Inflammatory macrophage treated with lipopolysaccharide for 1 hour (primary cell): ENCODE results near the gene KCNT1.
"Not testable (repeated sequence)": the region's sequence is repeated elsewhere in the genome, so short reads cannot be mapped to it uniquely, and the experiment has no call there.

Experiments
- DNase-seq, 2 donors: peaks; one replicate each; pipeline ENCODE4 v3.0.0-alpha.2; 2020 to 2022

Gene KCNT1

GRCh38 chr9:135701959-135702721 is at the start of gene KCNT1:
TSS of gene KCNT1 (plus strand) at chr9:135702185. CDS start at chr9:135702259, 74 bp downstream.
- peak; percentile 2 to 51 for DNase-seq

DNA sequence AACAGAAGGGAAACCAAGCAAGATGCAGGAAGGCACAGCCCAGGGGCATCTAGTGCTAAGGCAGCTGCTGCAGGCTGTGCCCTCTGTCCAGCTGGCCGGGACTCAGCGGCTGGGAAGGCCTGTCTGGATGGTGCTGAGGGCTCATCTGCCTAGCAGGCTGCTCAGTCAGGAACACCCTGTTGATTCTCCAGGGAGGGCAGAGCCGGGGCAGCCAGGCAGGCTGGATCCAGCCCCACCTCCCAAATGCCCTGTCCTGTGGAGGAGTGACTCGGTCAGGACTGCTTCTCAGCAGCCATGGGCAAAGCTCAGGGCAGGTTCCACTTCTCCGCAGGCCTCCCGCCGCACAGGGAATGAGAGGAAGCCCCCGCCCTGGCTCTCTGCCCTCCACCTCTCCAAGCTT is 46.7 kb upstream of the KCNT1 start:
- no peak for DNase-seq

- DNase-seq: no peak
Measured at GRCh38 chr9:135657416-135657815, 44.6 kb upstream of the KCNT1 start.

DNA sequence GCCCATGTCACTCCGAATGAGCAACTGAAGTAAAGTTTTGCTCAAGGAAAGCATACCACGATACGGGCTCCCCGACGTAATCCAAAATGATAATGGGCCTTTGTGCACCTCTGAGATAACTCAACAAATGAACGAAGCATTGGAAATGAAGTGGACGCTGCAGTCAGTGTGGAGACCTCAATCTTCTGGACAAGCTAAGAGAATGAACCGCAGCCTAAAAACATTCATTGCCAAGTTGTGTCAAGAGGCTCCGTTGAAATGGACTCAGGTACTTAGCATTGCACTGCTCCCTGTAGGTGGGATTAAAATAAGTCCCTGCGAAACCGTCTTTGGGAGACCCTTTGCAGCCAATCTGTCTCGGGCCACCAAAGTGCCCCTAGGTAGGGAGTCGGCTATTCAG is 42.7 kb upstream of the KCNT1 start:
- no peak for DNase-seq

DNA sequence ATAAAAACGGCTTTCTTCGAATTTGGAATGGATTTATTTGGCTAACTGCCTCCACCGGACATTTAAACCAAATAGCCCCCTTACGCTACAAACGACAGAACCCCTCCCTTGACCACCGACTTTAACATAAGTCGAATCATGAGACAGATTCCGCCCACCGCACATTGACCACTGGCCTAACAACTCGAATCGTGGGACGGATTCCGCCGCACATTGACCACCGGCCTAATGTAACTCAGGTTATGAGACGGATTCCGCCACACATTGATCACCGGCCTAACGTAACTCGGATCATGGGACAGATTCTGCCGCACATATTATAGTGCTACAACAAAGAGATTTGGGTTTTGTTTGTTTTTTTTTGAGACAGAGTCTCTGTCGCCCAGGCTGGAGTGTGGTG is 41.6 kb upstream of the KCNT1 start:
- DNase-seq: no peak

GRCh38 chr9:135661816-135662560 is 40.0 kb upstream of the KCNT1 start:
- DNase-seq: no peak

DNA sequence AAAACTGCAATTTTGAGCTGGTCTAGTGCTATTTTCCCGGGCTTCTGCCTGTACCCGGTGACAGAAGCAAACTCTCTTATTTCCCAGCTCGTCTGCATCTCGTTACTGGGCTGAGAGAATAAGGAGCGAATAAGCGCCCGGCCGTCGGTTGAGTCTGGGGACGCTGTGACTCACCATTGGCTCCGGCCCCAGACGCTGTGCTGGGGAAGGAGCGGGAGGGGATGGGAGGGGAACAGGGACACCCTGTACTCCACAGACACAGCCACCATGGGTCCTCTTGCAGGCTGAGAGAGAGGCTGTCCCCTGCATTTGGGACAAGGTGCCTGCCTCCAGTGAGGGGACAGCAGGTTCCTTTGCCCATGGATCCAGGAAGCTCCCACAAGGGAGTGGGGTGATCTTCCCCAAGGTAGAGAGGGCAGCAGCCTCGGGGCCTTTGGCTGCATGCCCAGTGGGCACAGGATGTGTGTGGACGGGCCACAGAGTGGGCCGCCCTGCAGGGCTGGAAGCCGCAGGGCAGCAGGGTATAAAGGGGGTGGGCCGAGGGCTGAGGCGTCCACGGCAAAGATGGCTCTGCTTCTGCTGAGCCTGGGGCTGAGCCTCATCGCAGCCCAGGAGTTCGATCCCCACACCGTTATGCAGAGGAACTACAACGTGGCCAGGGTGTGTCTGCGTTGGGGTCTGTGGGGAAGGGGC is 39.1 kb upstream of the KCNT1 start, which contains the start of gene LCN9:
TSS of gene LCN9 (plus strand) at position 552 of the 693 bp plus-strand sequence. CDS start at position 565, 13 bp downstream.
- no peak for DNase-seq

DNA sequence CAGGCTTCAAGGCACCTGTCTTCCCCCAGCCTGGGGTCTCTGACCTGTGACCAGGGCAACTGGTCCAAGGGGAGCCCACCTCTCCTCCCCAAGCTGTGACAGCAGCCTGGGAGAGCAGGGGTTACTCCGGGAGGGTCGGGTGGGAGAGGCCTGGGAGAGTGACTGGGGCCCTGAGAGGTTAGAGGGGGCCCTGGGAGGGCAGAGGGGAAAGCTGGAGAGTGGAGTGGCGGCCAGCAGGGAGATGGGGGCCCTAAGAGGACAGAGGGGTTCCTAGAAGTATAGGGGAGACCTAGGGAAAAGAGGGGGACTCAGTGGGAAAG is 38.6 kb upstream of the KCNT1 start:
- no peak for DNase-seq

- no peak for DNase-seq
Measured at GRCh38 chr9:135663857-135664256, 38.1 kb upstream of the KCNT1 start.

DNA sequence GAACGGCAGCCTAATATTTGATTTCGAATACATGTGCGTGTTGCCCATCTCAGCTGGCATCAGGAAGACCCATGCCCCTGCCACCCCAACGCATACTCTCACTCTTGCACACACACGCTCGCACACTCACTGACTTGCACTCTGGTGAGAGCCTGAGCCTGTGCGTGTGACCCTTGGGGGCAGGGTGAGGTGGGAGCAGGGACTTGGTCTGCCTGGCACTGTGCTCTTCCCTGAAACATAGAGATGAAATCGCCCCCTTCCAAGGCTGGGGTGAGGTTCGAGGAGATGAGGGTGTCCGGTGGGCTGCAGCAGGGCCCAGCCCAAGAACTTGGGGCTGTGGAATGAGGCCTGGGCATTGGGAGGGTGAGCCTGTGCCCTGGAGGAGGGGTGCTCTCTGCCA is 37.7 kb upstream of the KCNT1 start:
- no peak for DNase-seq

DNA sequence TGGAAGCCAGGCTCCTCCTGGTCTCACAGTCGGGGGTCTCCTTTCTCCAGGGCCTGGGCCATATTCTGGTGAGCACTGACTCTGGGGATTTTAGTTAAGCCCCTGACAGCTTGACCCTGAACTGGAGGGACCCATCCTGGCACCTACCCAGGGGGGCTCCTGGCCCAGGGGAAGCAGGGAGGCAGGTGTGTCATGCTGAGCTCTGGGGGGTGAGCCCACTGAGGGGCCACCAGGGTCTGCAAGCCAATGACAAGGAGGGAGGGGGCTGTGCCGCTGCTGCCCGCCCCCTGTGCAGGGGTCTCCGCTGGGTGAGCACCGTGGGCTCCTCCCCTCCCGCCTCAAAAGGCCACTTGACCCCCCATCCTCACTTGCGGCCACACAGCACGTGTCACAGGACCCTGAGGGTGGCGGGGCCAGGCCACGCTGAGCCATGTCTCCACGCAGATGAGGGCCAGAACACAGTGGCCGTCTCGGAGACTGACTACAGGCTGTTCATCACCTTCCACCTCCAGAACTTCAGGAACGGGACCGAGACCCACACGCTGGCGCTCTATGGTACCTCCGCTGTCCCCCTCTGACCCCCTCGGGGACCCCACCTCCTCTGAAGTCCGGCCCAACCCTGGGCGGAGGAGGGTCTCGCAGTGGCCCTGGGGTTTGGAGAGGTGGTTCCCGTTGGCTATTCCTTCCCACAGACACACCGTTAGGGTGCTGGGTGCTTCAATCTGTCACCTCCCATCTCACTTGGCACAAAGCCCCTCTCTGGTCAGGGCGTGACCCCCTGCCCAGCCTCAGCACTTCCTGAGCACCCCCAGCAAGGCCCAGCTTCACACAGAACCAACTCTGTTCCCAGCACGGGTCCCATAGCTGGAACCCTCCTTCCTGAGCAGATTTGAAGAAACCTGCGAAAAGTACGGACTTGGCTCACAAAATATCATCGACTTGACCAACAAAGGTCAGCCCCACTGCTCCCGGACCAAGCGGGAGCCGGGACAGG is 36.9 kb upstream of the KCNT1 start:
- DNase-seq: no peak

DNA sequence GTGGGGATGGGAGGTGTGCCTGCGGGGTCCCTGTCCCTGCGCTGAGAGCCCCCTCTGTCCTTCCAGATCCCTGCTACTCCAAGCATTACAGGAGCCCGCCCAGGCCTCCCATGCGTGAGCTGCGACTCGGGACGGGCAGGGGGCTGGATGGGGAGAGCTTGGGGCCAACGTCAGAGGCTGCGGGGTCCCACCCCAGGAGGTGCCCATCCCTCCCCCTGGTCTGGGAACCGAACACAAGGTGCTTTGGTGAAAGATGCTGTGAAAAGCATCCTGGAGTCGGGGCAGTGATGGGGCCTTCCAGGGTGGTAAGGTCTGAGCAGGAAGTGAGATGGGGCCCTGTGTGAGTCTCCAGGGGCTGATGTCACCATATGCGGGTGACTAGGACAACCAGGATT is 36.2 kb upstream of the KCNT1 start:
- DNase-seq: no peak

- DNase-seq: no peak
Measured at GRCh38 chr9:135666534-135667462, 35.2 kb upstream of the KCNT1 start.

DNA sequence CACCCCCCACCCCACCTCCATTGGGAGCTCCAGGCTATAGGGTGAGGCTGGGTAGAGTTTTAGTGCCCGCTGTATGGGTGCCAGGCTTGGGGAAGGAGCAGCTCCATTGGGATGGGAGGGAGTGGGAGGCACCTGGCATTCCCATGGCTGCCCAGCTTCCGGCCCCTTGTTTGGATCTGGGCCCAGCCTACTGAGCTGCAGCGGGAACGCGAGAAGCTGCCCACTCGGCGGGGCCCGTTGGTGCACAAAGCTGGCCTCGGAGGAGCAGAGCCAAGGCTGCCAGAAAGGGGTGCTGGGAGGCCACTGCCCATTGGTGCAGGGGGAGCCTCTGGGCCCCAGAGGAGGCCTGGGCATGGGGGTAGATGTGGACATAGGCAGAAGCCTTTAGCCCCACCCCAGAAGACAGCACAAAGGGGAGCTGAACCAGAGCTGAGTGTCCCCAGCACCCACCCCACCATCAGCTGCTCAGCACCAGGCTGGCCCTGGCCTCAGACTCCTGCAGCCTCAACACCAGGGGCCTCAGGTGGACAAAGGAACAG is 34.5 kb upstream of the KCNT1 start:
- DNase-seq: no peak

DNA sequence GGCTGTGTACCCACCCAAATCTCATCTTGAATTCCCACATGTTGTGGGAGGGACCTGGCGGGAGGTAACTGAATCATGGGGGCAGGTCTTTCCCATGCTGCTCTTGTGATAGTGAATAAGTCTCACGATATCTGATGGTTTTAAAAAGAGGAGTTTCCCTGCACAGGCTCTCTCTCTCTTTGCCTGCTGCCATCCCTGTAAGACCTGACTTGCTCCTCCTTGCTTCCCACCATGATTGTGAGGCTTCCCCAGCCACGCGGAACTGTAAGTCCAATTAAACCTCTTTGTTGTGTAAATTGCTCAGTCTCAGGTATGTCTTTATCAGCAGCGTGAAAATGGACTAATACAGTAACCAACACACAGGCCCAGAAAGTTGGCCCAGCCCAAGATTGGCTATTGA is 33.0 kb upstream of the KCNT1 start:
- not testable (repeated sequence) for DNase-seq

DNA sequence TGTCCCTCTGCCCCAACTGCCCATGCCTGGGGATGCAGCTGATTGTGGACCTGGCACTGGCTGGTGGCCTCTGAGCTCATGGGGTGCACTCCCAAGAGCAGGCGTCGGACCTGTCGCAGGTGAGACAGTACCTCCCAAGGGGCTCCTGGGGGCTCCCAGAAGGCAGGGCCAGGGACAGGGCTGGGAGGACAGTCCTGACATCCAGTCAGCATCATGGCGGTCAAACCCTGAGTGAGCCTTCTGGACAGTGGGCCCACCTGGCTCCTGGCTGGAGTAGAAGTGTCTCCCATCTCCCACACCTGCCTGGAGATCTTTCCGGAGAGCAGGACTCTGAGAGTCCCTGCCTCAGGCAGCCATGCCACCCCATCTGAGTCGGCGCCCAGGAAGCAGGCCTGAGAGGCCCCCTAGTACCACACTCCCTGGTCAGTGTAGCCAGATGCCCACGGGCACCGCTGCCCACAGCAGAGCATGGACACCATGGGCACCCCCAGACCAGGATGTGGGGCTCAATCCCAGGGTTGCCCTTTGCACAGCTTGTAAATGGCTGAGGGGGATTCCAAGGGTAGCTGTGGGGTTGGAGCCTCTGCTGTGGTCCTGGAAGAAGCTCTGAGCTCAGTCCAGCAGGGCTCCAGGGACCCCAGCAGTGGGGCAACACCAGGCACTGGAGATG is 32.2 kb upstream of the KCNT1 start:
- no peak for DNase-seq

- no peak for DNase-seq
Measured at GRCh38 chr9:135670721-135671590, 31.0 kb upstream of the KCNT1 start.

- DNase-seq: no peak
Measured at GRCh38 chr9:135671591-135672041, 30.4 kb upstream of the KCNT1 start.

DNA sequence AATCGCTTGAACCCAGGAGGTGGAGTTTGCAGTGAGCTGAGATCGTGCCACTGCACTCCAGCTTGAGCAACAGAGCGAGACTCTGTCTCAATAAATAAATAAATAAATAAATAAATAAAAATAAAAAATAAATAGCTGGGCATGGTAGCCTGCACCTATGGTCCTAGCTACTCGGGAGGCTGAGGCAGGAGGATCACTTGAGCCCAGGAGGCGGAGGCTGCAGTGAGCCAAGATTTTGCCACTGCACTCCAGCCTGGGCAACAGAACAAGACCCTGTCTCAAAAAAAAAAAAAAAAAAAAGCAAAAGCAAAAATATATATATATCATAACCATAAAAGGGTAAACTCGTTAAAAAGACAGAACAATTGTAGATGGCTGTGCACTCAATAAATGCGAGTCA is 29.2 kb upstream of the KCNT1 start:
- DNase-seq: not testable (repeated sequence)
